OCI-M2 (cell line): ENCODE measurements around the gene RFNG.

Source experiments
- DNase-seq: peaks from one replicate; lab custom pipeline; 2025; ENCODE audit not compliant: unreplicated experiment; lab: John Stamatoyannopoulos, UW

RFNG gene

GRCh38 chr17:82078433-82078832 lies 26.8 kb upstream of the RFNG start:
- no peak for DNase-seq

GRCh38 chr17:82077617-82078358 lies 26.2 kb upstream of the RFNG start:
- no peak for DNase-seq

GRCh38 chr17:82076785-82077591 lies 25.4 kb upstream of the RFNG start:
- DNase-seq: no peak

- no peak for DNase-seq
Observed at GRCh38 chr17:82076018-82076784, 24.6 kb upstream of the RFNG start.

GRCh38 chr17:82073446-82073845 lies 21.8 kb upstream of the RFNG start:
- DNase-seq: no peak

- no peak for DNase-seq
Observed at GRCh38 chr17:82072827-82073226, 21.2 kb upstream of the RFNG start.

- DNase-seq: no peak
Observed at GRCh38 chr17:82070611-82071010, 19.0 kb upstream of the RFNG start.

- DNase-seq: no peak
Observed at GRCh38 chr17:82065638-82066303, 14.2 kb upstream of the RFNG start, which contains the start of gene DUS1L. Gene DUS1L, minus strand, starts transcription at chr17:82065804. Its CDS starts 745 bp downstream, at chr17:82065059.

- DNase-seq: no peak
Observed at GRCh38 chr17:82065193-82065637, 13.6 kb upstream of the RFNG start.

GRCh38 chr17:82064433-82065192 lies 13.0 kb upstream of the RFNG start:
- no peak for DNase-seq

GRCh38 chr17:82063424-82064415 lies 12.1 kb upstream of the RFNG start:
- no peak for DNase-seq

GRCh38 chr17:82062984-82063368 lies 11.4 kb upstream of the RFNG start:
- no peak for DNase-seq

GRCh38 chr17:82062076-82062983 lies 10.7 kb upstream of the RFNG start:
- DNase-seq: no peak

GRCh38 chr17:82061047-82061925 lies 9.7 kb upstream of the RFNG start:
- no peak for DNase-seq

GRCh38 chr17:82060614-82061013 lies 9.0 kb upstream of the RFNG start:
- no peak for DNase-seq

GRCh38 chr17:82060001-82060380 lies 8.4 kb upstream of the RFNG start:
- no peak for DNase-seq
